Left lung (tissue), 10 donors: ENCODE results near the gene EHD4. TPM values are rescaled to one million over a fixed set of nuclear protein-coding genes. Genes with fewer than 3 reads are reported as not detected.
A peak's percentile ranks its signal among the peaks of the same experiment; 100 is the strongest.

ENCODE experiments used
- ATAC-seq: fragments of 200-7000 bp; cut with Tn5 transposase; one replicate; pipeline ENCODE4 v1.9.1; 2020; ENCODE audit warnings: moderate library complexity
- DNase-seq, 4 donors: peaks; one replicate each; pipeline ENCODE4 v3.0.0-alpha.2; 2013 to 2020
- H3K27ac ChIP-seq, 2 donors: fragments of 200-600 bp; sonication (generic) in 1 of 2; one replicate each; pipeline versions ENCODE4 v1.5.0 to v1.8.0; 2020 to 2021
- H3K27me3 ChIP-seq, 2 donors: fragments of 200-600 bp; sonication (generic) in 1 of 2; one replicate each; pipeline versions ENCODE4 v1.5.0 to v1.8.0; 2020 to 2021
- H3K36me3 ChIP-seq, 2 donors: fragments of 200-600 bp; sonication (generic) in 1 of 2; one replicate each; pipeline versions ENCODE4 v1.5.0 to v1.8.0; 2020 to 2021
- H3K4me1 ChIP-seq, 2 donors: fragments of 200-600 bp; one replicate each; pipeline ENCODE4 v1.8.0; 2021
- H3K4me3 ChIP-seq, 2 donors: fragments of 200-600 bp; sonication (generic) in 1 of 2; one replicate each; pipeline versions ENCODE4 v1.5.0 to v1.8.0; 2020 to 2021; ENCODE audit warnings: mild to moderate bottlenecking in 1 of 2
- H3K9me3 ChIP-seq, 2 donors: fragments of 200-600 bp; sonication (generic) in 1 of 2; one replicate each; pipeline versions ENCODE4 v1.5.0 to v1.8.0; 2020 to 2021
- intact Hi-C, 2 donors: fragments of 100-400 bp; cut with DNase I; formaldehyde crosslinking; loops; one replicate each; pipeline versions ENCODE4 v1.11.2 to v1.14.2; 2022
- polyA plus RNA-seq, 6 donors: library from polyadenylated mRNA; unstranded; fragments of 120-200 nt; gene quantifications; one replicate each; pipeline ENCODE4 v1.2.1, GENCODE V29; 2013; ENCODE audit not compliant: insufficient read length in 6 of 6
- total RNA-seq, 2 donors: library from RNA; stranded (reverse); fragmentation: NEBNext Ultra II Directional; extraction: Animal tissue kit (Norgen Biotek cat#: 25700); gene quantifications; one replicate each; pipeline ENCODE4 v1.2.1, GENCODE V29; 2021
- TF ChIP-seq, protein P1 (sequence below), 2 donors: fragments of 200-600 bp; sonication (generic) in 1 of 2; IDR thresholded peaks; one replicate each; pipeline versions ENCODE4 v1.5.0 to v1.8.0; 2021; ENCODE audit warnings: antibody characterized with exemption in 2 of 2
- donor health status: DM: no; HTN: yes; CAD: no.
- donor health status: DM: no; HTN: no; CAD: no.

Gene EHD4
- total and polyA plus RNA-seq, 8 donors = 11.7 to 32.6 (median 13.1) TPM

DNA sequence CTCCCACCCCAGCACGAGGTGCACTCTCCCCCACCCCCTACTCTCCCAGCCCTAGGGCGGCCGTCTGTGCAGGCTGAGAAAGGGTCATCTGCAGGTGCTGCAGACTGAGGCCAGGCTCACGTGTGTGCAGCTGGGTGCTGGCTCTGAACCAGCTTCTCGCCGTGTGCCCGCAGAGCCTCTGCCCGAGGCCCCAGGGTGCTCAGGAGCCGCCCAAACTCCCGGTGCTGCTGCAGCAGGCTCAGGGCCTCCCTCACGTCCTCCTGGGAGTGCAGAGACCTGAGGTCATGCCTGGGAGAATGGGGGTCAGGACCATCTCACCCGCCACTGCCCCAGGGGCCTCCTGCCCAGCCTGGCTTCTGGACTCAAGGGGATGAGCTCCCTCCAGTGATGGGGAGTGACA, 95.7 kb downstream of the EHD4 start:
- DNase-seq (peak in 1 of 4 donors; percentile 46), ATAC-seq (no peak)
- no peak overlapping the region for H3K4me3 ChIP-seq
- intact Hi-C loops = no loop called here
- no peaks in the 10 kb centered on the region for H3K36me3 ChIP-seq
- peaks cover 0 to 10% of the 10 kb centered on the region in 2 donors for H3K27me3 ChIP-seq
- H3K9me3 ChIP-seq = no peaks in the 10 kb centered on the region
- peaks cover 2 to 4% of the 10 kb centered on the region in 2 donors for H3K4me1 ChIP-seq
- TF ChIP-seq, protein P1, sequence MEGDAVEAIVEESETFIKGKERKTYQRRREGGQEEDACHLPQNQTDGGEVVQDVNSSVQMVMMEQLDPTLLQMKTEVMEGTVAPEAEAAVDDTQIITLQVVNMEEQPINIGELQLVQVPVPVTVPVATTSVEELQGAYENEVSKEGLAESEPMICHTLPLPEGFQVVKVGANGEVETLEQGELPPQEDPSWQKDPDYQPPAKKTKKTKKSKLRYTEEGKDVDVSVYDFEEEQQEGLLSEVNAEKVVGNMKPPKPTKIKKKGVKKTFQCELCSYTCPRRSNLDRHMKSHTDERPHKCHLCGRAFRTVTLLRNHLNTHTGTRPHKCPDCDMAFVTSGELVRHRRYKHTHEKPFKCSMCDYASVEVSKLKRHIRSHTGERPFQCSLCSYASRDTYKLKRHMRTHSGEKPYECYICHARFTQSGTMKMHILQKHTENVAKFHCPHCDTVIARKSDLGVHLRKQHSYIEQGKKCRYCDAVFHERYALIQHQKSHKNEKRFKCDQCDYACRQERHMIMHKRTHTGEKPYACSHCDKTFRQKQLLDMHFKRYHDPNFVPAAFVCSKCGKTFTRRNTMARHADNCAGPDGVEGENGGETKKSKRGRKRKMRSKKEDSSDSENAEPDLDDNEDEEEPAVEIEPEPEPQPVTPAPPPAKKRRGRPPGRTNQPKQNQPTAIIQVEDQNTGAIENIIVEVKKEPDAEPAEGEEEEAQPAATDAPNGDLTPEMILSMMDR (IDR thresholded peaks at IDR 0.05) = no peak
- no peak overlapping the region for H3K27ac ChIP-seq

GRCh38 chr15:41876007-41876406, 96.3 kb downstream of the EHD4 start:
- no peak overlapping the region for H3K4me3 ChIP-seq
- no peaks in the 10 kb centered on the region for H3K9me3 ChIP-seq
- H3K27ac ChIP-seq = no peak overlapping the region
- H3K36me3 ChIP-seq = no peaks in the 10 kb centered on the region
- no peak for DNase-seq
- H3K27me3 ChIP-seq = peaks cover 0 to 3% of the 10 kb centered on the region in 2 donors
- TF ChIP-seq, protein P1 (IDR thresholded peaks at IDR 0.05) = no peak
- no peaks in the 10 kb centered on the region for H3K4me1 ChIP-seq
- ATAC-seq = no peak
- intact Hi-C loops = no loop called here

- H3K4me1 ChIP-seq = no peaks in the 10 kb centered on the region
- H3K4me3 ChIP-seq = no peak overlapping the region
- no peak overlapping the region for H3K27ac ChIP-seq
- peak in 1 of 4 donors; percentile 65 for DNase-seq
- no peaks in the 10 kb centered on the region for H3K36me3 ChIP-seq
- H3K27me3 ChIP-seq = no peaks in the 10 kb centered on the region
- no peaks in the 10 kb centered on the region for H3K9me3 ChIP-seq
- intact Hi-C loops = no loop called here
- TF ChIP-seq, protein P1 (IDR thresholded peaks at IDR 0.05) = no peak
- ATAC-seq = no peak
These were observed 97.6 kb downstream of the EHD4 start for GRCh38 chr15:41874736-41875135.

GRCh38 chr15:41873711-41874110, 98.6 kb downstream of the EHD4 start:
- TF ChIP-seq, protein P1 (IDR thresholded peaks at IDR 0.05) = no peak
- no peaks in the 10 kb centered on the region for H3K27me3 ChIP-seq
- no peaks in the 10 kb centered on the region for H3K4me1 ChIP-seq
- peak in 1 of 4 donors; percentile 57 for DNase-seq
- H3K27ac ChIP-seq = no peak overlapping the region
- intact Hi-C loops = no loop called here
- H3K4me3 ChIP-seq = no peak overlapping the region
- no peaks in the 10 kb centered on the region for H3K9me3 ChIP-seq
- no peak for ATAC-seq
- H3K36me3 ChIP-seq = no peaks in the 10 kb centered on the region

GRCh38 chr15:41872166-41872747, 100.1 kb downstream of the EHD4 start:
- Histone ChIP-seq H3K27me3 (no peaks in the 10 kb centered on the region), H3K9me3 (no peaks in the 10 kb centered on the region), H3K4me1 (no peaks in the 10 kb centered on the region), H3K4me3 (no peak overlapping the region), H3K36me3 (no peaks in the 10 kb centered on the region), H3K27ac (no peak overlapping the region)
- intact Hi-C loops = no loop called here
- no peak for ATAC-seq
- DNase-seq = no peak
- TF ChIP-seq, protein P1 (IDR thresholded peaks at IDR 0.05) = no peak
